22Rv1 (cell line): ENCODE data around the gene PMEPA1.

Source experiments
- CTCF ChIP-seq: fragments of 450-650 bp; IDR thresholded peaks from 2 replicates; pipeline ENCODE4 v1.5.1; 2017; ENCODE audit warnings: mild to moderate bottlenecking
- ZFX ChIP-seq: fragments of 450-650 bp; IDR thresholded peaks from 2 replicates; pipeline ENCODE4 v1.6.1; 2017; ENCODE audit warnings: antibody characterized with exemption, borderline replicate concordance

- no peak for TF ChIP-seq CTCF
- no peak for TF ChIP-seq ZFX
Observed at GRCh38 chr20:57678340-57678739, 31.5 kb downstream of the PMEPA1 start.
